GM12872 (cell line): Measurements from ENCODE around the gene CPA1.

ENCODE experiments used
- CTCF ChIP-seq: IDR thresholded peaks from 3 replicates; pipeline ENCODE4 v1.5.1; 2011; ENCODE audit warnings: low read depth, mild to moderate bottlenecking, low read length, moderate library complexity; ENCODE audit not compliant: insufficient read depth

The CPA1 gene

GRCh38 chr7:130380861-130381455 lies 664 bp downstream of the CPA1 start:
- TF ChIP-seq CTCF, result no peak

DNA sequence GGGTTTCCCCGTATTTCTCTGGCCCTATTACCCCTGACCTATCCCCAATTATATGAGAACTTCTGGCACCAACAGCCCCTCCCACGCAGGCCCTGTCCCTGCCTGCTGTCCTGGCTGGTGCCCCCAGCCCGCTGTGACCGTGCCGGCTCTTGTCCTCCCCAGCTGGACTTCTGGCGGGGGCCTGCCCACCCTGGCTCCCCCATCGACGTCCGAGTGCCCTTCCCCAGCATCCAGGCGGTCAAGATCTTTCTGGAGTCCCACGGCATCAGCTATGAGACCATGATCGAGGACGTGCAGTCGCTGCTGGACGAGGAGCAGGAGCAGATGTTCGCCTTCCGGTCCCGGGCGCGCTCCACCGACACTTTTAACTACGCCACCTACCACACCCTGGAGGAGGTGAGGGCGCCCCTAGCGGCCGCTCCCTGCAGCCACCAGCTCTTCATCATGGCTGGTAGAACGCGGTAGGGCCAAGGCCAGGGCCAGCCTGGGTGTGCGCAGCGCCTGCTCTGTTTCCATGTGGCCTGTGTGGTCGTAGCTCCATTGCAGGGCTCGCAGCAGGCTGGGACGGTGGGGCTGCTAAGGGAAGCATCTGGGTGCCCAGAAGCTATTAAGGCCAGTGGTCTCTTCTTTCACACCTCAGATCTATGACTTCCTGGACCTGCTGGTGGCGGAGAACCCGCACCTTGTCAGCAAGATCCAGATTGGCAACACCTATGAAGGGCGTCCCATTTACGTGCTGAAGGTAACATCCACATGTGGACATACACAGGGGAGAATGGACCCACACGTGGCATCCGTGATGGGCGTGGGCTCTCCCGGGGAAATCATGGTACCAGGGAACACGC lies 1.4 kb downstream of the CPA1 start:
- TF ChIP-seq CTCF, result no peak

DNA sequence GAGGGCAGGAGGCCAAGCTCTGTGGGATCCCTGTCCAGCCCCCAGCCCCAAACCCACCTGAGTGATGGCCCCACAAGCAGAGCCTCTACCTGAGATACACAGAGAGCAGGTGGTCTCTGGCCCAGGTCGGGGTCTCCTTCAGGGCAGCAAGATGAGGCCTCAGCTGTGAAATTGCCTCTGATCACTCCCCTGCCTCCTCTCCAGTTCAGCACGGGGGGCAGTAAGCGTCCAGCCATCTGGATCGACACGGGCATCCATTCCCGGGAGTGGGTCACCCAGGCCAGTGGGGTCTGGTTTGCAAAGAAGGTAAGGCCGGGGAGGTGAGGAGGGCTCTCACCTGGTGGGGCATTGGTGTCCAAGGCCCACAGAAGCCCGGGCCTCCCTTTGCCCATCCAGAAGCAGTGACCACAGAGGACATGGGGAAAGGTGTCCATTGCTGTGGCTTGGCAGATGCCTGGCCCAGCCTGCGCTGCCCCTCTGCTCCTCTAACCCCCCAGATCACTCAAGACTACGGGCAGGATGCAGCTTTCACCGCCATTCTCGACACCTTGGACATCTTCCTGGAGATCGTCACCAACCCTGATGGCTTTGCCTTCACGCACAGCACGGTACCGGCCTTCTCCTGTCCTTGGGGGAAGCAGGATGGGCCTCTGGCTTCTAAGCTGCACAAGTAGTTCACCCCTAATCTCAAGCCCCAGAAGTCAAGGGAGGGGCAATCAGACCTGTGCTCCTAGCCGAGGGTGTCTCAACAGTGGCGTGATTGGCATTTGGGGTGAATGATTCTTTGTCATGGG lies 3.1 kb downstream of the CPA1 start:
- no peak for TF ChIP-seq CTCF

GRCh38 chr7:130384371-130384801 lies 4.1 kb downstream of the CPA1 start:
- no peak for TF ChIP-seq CTCF

DNA sequence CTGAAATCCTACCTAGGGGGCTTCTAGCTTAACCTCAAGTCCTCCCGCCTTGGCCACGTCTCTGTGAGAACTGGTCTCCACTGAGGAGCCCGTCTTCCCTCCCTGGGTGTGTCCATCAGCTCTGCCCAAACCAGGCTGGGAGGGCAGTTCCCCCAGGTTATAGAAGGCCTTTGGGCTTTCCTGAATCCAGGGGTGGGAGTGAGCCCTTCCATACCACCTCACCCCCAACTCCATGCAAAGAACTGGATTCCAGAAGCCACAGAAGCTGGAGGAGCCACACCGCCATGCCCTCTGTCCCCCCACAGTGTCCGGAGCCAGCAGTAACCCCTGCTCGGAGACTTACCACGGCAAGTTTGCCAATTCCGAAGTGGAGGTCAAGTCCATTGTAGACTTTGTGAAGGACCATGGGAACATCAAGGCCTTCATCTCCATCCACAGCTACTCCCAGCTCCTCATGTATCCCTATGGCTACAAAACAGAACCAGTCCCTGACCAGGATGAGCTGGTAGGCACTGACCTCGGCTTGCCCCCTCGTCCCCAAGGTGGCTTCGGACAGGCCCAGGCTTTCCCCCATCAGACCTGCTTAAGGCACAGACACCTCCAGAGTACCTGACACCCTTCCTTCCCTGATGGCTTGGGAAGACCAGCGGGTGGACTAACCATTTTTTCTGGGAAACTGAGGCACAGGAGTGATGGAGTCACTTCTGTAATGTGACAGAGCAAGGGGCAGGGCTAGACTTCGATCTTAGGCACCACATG lies 4.7 kb downstream of the CPA1 start:
- no peak for TF ChIP-seq CTCF

GRCh38 chr7:130385600-130386066 lies 5.3 kb downstream of the CPA1 start:
- TF ChIP-seq CTCF, result no peak
